Measurements from ENCODE around the gene IFITM10. TPM values are rescaled to one million over a fixed set of nuclear protein-coding genes. Genes with fewer than 3 reads are reported as not detected.
"Not testable (repeated sequence)": the region's sequence is repeated elsewhere in the genome, so short reads cannot be mapped to it uniquely, and the experiment has no call there.

Gene IFITM10
- total RNA-seq, 1 donor from 2014 or later = 0.66 TPM

GRCh38 chr11:1693327-1694063 lies 56.9 kb downstream of the IFITM10 start:
- intact Hi-C loops (cut with micrococcal nuclease) = loop anchor here (1.0 to 10.0 kb wide), 3 partner anchors 41 to 139 kb away; partner anchors contain the start of gene IFITM10

GRCh38 chr11:1692708-1693326 lies 57.6 kb downstream of the IFITM10 start:
- intact Hi-C loops (cut with micrococcal nuclease) = loop anchor here (1.0 to 10.0 kb wide), 2 partner anchors 41 to 62 kb away; partner anchors contain the start of gene IFITM10

GRCh38 chr11:1691878-1692707 lies 58.3 kb downstream of the IFITM10 start:
- intact Hi-C loops (cut with micrococcal nuclease) = loop anchor here (10.0 kb wide), 1 partner anchor 63 kb away; the partner anchor contains the start of gene IFITM10

GRCh38 chr11:1691026-1691877 lies 59.1 kb downstream of the IFITM10 start:
- intact Hi-C loops (cut with micrococcal nuclease) = loop anchor here (10.0 kb wide), 1 partner anchor 64 kb away; the partner anchor contains the start of gene IFITM10

GRCh38 chr11:1690167-1691025 lies 60.0 kb downstream of the IFITM10 start:
- intact Hi-C loops (cut with micrococcal nuclease) = loop anchor here (10.0 kb wide), 1 partner anchor 64 kb away; the partner anchor contains the start of gene IFITM10

- intact Hi-C loops (cut with micrococcal nuclease) = loop anchor here (10.0 kb wide), 1 partner anchor 65 kb away; the partner anchor contains the start of gene IFITM10
These were observed 60.9 kb downstream of the IFITM10 start for GRCh38 chr11:1689250-1690166.

- intact Hi-C loops (cut with micrococcal nuclease) = not testable (repeated sequence)
These were observed 62.0 kb downstream of the IFITM10 start for GRCh38 chr11:1688336-1688947.

- intact Hi-C loops (cut with micrococcal nuclease) = not testable (repeated sequence)
These were observed 64.2 kb downstream of the IFITM10 start for GRCh38 chr11:1686220-1686619.

- intact Hi-C loops (cut with micrococcal nuclease) = not testable (repeated sequence)
These were observed 65.2 kb downstream of the IFITM10 start for GRCh38 chr11:1684886-1685874.

GRCh38 chr11:1683904-1684572 lies 66.4 kb downstream of the IFITM10 start:
- intact Hi-C loops (cut with micrococcal nuclease) = not testable (repeated sequence)

GRCh38 chr11:1683216-1683615 lies 67.2 kb downstream of the IFITM10 start:
- intact Hi-C loops (cut with micrococcal nuclease) = not testable (repeated sequence)

Other genes starting within 250 kb of the IFITM10 start
- 0.30 and 0.80 TPM in 2 replicates for gene DUSP8, start 178.3 kb downstream of the IFITM10 start, total RNA-seq
- gene KRTAP5-1, start 165.3 kb downstream of the IFITM10 start, total RNA-seq = not detected in 2 replicates
- not detected in 2 replicates for gene KRTAP5-2, start 152.3 kb downstream of the IFITM10 start, total RNA-seq
- gene KRTAP5-3, start 142.1 kb downstream of the IFITM10 start, total RNA-seq = not detected in 2 replicates
- not detected in 2 replicates for gene KRTAP5-4, start 128.5 kb downstream of the IFITM10 start, total RNA-seq
- not detected in 2 replicates for gene KRTAP5-5, start 120.8 kb downstream of the IFITM10 start, total RNA-seq
- gene KRTAP5-6, start 53.4 kb downstream of the IFITM10 start, total RNA-seq = not detected in 2 replicates
- gene CTSD, start 13.3 kb upstream of the IFITM10 start, total RNA-seq = 118 and 121 TPM in 2 replicates
- not detected in 2 replicates for gene SYT8, start 84.4 kb upstream of the IFITM10 start, total RNA-seq
- gene TNNI2, start 88.4 kb upstream of the IFITM10 start, total RNA-seq = 0.70 and 0.75 TPM in 2 replicates
- 600 and 607 TPM in 2 replicates for gene LSP1, start 102.5 kb upstream of the IFITM10 start, total RNA-seq
- not detected in 2 replicates for gene PRR33, start 141.3 kb upstream of the IFITM10 start, total RNA-seq
- 4.9 and 7.3 TPM in 2 replicates for gene TNNT3, start 169.1 kb upstream of the IFITM10 start, total RNA-seq
- gene MRPL23, start 196.7 kb upstream of the IFITM10 start, total RNA-seq = 71.6 and 73.8 TPM in 2 replicates
- gene H19, start 247.2 kb upstream of the IFITM10 start, total RNA-seq = not detected in 2 replicates